Small intestine (tissue), 7 donors: Measurements from ENCODE around the gene EHMT2. TPM values are rescaled to one million over a fixed set of nuclear protein-coding genes. Genes with fewer than 3 reads are reported as not detected.

Source experiments
- DNase-seq, 2 donors: peaks; one replicate each; pipeline versions ENCODE4 v3.0.0 to v3.0.0-alpha.2; 2013
- FAIRE-seq: peaks from 2 replicates; lab custom pipeline; 2012; peaks lifted over from hg19 to GRCh38; lab: Jason Lieb, UNC
- H3K27ac ChIP-seq, 3 donors: one replicate each; pipeline ENCODE4 v1.5.1; 2013; ENCODE audit warnings: low read length in 2 of 3, mild to moderate bottlenecking in 2 of 3, control low read depth in 1 of 3, inconsistent platforms in 1 of 3, low read depth in 1 of 3, moderate library complexity in 1 of 3
- H3K27me3 ChIP-seq, 3 donors: one replicate each; pipeline ENCODE4 v1.6.1; 2013; ENCODE audit warnings: low read length in 3 of 3, inconsistent platforms in 1 of 3; ENCODE audit not compliant: control insufficient read depth in 3 of 3, insufficient read depth in 3 of 3
- H3K36me3 ChIP-seq, 3 donors: one replicate each; pipeline ENCODE4 v1.6.1; 2013; ENCODE audit warnings: low read length in 3 of 3, inconsistent platforms in 1 of 3, low read depth in 1 of 3, mild to moderate bottlenecking in 1 of 3, moderate library complexity in 1 of 3; ENCODE audit not compliant: control insufficient read depth in 3 of 3, insufficient read depth in 2 of 3
- H3K4me1 ChIP-seq, 3 donors: one replicate each; pipeline ENCODE4 v1.6.1; 2013; ENCODE audit warnings: low read length in 2 of 3, inconsistent platforms in 1 of 3, low read depth in 1 of 3, mild to moderate bottlenecking in 1 of 3, moderate library complexity in 1 of 3; ENCODE audit not compliant: control insufficient read depth in 3 of 3, insufficient read depth in 2 of 3
- H3K4me3 ChIP-seq, 3 donors: one replicate each; pipeline ENCODE4 v1.5.1; 2013; ENCODE audit warnings: low read length in 3 of 3, control low read depth in 1 of 3, inconsistent platforms in 1 of 3, low read depth in 1 of 3, mild to moderate bottlenecking in 1 of 3, moderate library complexity in 1 of 3
- H3K9me3 ChIP-seq, 2 donors: one replicate each; pipeline ENCODE4 v1.6.1; 2013; ENCODE audit warnings: low read depth in 1 of 2, low read length in 1 of 2; ENCODE audit not compliant: control insufficient read depth in 2 of 2, insufficient read depth in 1 of 2
- WGBS, 3 donors: extraction: QIAGEN DNeasy Blood & Tissue Kit; methylation state at CpG; one replicate each; pipeline ENCODE4 v1.1.7; 2013; 5-methylcytosine and 5-hydroxymethylcytosine counted together
- polyA plus RNA-seq, 4 donors: library from polyadenylated mRNA; stranded (reverse) in 3 of 4; unstranded in 1 of 4; fragments of 200-250 nt in 3 of 4; fragments of 120-200 nt in 1 of 4; gene quantifications; one replicate each; pipeline versions ENCODE4 v1.2.1 to v1.2.3, GENCODE V29; 2013
- donor health status: healthy with polysubstance abuse.
- donor health status: control.
- donor health status: control.
- donor health status: Bipolar disorder and iron deficiency.
- donor health status: healthy.

EHMT2 gene
- polyA plus RNA-seq, 4 donors: 27.8 to 50.3 (median 37.4) TPM

- no peak for FAIRE-seq
- no peaks in the 10 kb centered on the region for H3K9me3 ChIP-seq
- H3K27me3 ChIP-seq: peaks cover 0 to 4% (median 0%) of the 10 kb centered on the region in 3 donors
- DNase-seq: peak; percentile 35 to 64
- peak overlapping the region; percentile 53 to 72 (median 58) for H3K4me3 ChIP-seq
- H3K4me1 ChIP-seq: peaks cover 0 to 30% (median 3%) of the 10 kb centered on the region in 3 donors
- peak overlapping the region in 2 of 3 donors; percentile 94 to 95 for H3K27ac ChIP-seq
- peaks cover 0 to 11% (median 0%) of the 10 kb centered on the region in 3 donors for H3K36me3 ChIP-seq
- 0 to 1% (median 1%) methylated on average over 24 to 45 of the region's 45 CpGs for WGBS, 3 donors
Measured at GRCh38 chr6:31901415-31901952, 4.0 kb upstream of the EHMT2 start.

- H3K9me3 ChIP-seq: no peaks in the 10 kb centered on the region
- peak overlapping the region in 1 of 3 donors; percentile 72 for H3K4me3 ChIP-seq
- DNase-seq (peak; percentile 30 to 52), FAIRE-seq (no peak)
- WGBS, 3 donors: 22 to 41% (median 35%) methylated on average over 26 to 29 of the region's 29 CpGs
- H3K36me3 ChIP-seq: peaks cover 0 to 15% (median 0%) of the 10 kb centered on the region in 3 donors
- peak overlapping the region in 2 of 3 donors; percentile 48 to 95 for H3K27ac ChIP-seq
- no peaks in the 10 kb centered on the region for H3K27me3 ChIP-seq
- H3K4me1 ChIP-seq: peaks cover 0 to 35% (median 3%) of the 10 kb centered on the region in 3 donors
Measured at GRCh38 chr6:31900917-31901414, 3.5 kb upstream of the EHMT2 start.

- H3K36me3 ChIP-seq: peaks cover 0 to 18% (median 3%) of the 10 kb centered on the region in 3 donors
- DNase-seq (no peak), FAIRE-seq (no peak)
- no peaks in the 10 kb centered on the region for H3K27me3 ChIP-seq
- H3K4me3 ChIP-seq: no peak overlapping the region
- H3K27ac ChIP-seq: no peak overlapping the region
- peaks cover 0 to 35% (median 3%) of the 10 kb centered on the region in 3 donors for H3K4me1 ChIP-seq
- WGBS, 3 donors: 76 to 85% (median 84%) methylated on average over 43 to 49 of the region's 49 CpGs
- no peaks in the 10 kb centered on the region for H3K9me3 ChIP-seq
Measured at GRCh38 chr6:31899882-31900722, 2.6 kb upstream of the EHMT2 start.

- Histone ChIP-seq H3K4me1 (peaks cover 0 to 35% (median 3%) of the 10 kb centered on the region in 3 donors), H3K4me3 (no peak overlapping the region)
Measured at GRCh38 chr6:31899215-31899614, 1.7 kb upstream of the EHMT2 start.

GRCh38 chr6:31898383-31899011 lies 999 bp upstream of the EHMT2 start:
- Histone ChIP-seq H3K4me3 (peak overlapping the region; percentile 71 to 99 (median 88)), H3K27me3 (no peaks in the 10 kb centered on the region), H3K36me3 (peaks cover 0 to 30% (median 3%) of the 10 kb centered on the region in 3 donors), H3K9me3 (no peaks in the 10 kb centered on the region), H3K27ac (peak overlapping the region; percentile 69 to 92 (median 79)), H3K4me1 (peaks cover 0 to 35% (median 3%) of the 10 kb centered on the region in 3 donors)
- FAIRE-seq (no peak), DNase-seq (peak; percentile 76 to 78)
- 14 to 18% (median 15%) methylated on average over 8 of the region's 8 CpGs for WGBS, 3 donors

More at GRCh38 chr6:31899215-31899614, 1.7 kb upstream of the EHMT2 start:
- WGBS, 3 donors: 69 to 86% (median 70%) methylated on average over 5 of the region's 5 CpGs
- Histone ChIP-seq H3K9me3 (no peaks in the 10 kb centered on the region), H3K27me3 (no peaks in the 10 kb centered on the region), H3K27ac (no peak overlapping the region), H3K36me3 (peaks cover 0 to 26% (median 3%) of the 10 kb centered on the region in 3 donors)
- DNase-seq: no peak
- no peak for FAIRE-seq

- Histone ChIP-seq H3K27me3 (no peaks in the 10 kb centered on the region), H3K4me3 (peak overlapping the region; percentile 71 to 99 (median 88)), H3K27ac (peak overlapping the region in 2 of 3 donors; percentile 56 to 57), H3K4me1 (peaks cover 0 to 27% (median 3%) of the 10 kb centered on the region in 3 donors), H3K36me3 (peaks cover 4 to 44% (median 5%) of the 10 kb centered on the region in 3 donors), H3K9me3 (no peaks in the 10 kb centered on the region)
- 1 to 6% (median 1%) methylated on average over 6 to 62 of the region's 62 CpGs for WGBS, 3 donors
- DNase-seq: peak in 1 of 2 donors; percentile 27
- FAIRE-seq: no peak
Measured at GRCh38 chr6:31896856-31897611, 464 bp downstream of the EHMT2 start.

- FAIRE-seq (no peak), DNase-seq (no peak)
- H3K4me1 ChIP-seq: peaks cover 0 to 27% (median 3%) of the 10 kb centered on the region in 3 donors
- WGBS, 3 donors: 49 to 61% (median 57%) methylated on average over 4 of the region's 4 CpGs
- H3K4me3 ChIP-seq: peak overlapping the region in 2 of 3 donors; percentile 71 to 99
- H3K27ac ChIP-seq: peak overlapping the region in 1 of 3 donors; percentile 57
- H3K27me3 ChIP-seq: no peaks in the 10 kb centered on the region
- H3K9me3 ChIP-seq: no peaks in the 10 kb centered on the region
- peaks cover 4 to 47% (median 5%) of the 10 kb centered on the region in 3 donors for H3K36me3 ChIP-seq
Measured at GRCh38 chr6:31896493-31896855, 1.0 kb downstream of the EHMT2 start.
